ENCODE data around the gene HMGN1.

DNA sequence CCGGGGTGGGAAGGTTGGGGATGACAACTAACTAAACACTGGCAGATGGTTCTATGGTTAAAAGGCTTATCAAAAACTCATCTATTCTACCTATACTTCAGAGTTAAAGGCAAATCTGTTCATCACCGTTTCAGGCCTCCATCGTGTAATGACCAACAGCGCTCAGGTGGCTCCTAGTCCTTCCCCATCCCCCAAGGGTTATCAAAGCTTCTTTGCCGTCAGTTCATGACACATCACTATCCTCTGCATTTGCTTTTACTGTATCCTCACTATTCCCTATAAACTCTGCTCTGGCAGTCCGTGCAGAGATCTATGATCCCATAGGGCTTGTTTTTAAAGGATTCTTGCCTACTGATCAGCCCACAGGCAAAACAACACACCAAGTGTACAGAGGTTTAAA lies 8.2 kb downstream of the HMGN1 start:
- TF ChIP-seq, protein P1, sequence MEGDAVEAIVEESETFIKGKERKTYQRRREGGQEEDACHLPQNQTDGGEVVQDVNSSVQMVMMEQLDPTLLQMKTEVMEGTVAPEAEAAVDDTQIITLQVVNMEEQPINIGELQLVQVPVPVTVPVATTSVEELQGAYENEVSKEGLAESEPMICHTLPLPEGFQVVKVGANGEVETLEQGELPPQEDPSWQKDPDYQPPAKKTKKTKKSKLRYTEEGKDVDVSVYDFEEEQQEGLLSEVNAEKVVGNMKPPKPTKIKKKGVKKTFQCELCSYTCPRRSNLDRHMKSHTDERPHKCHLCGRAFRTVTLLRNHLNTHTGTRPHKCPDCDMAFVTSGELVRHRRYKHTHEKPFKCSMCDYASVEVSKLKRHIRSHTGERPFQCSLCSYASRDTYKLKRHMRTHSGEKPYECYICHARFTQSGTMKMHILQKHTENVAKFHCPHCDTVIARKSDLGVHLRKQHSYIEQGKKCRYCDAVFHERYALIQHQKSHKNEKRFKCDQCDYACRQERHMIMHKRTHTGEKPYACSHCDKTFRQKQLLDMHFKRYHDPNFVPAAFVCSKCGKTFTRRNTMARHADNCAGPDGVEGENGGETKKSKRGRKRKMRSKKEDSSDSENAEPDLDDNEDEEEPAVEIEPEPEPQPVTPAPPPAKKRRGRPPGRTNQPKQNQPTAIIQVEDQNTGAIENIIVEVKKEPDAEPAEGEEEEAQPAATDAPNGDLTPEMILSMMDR (IDR thresholded peaks at IDR 0.05), result no peak
- TF ChIP-seq EZH2 (IDR thresholded peaks at IDR 0.05; ENCODE audit: borderline replicate concordance, insufficient read depth, low read depth, low read length, poor library complexity, severe bottlenecking), result no peak
